Neural progenitor cell (in vitro differentiated cells): ENCODE measurements around the gene PIGQ. TPM values are rescaled to one million over a fixed set of nuclear protein-coding genes. Genes with fewer than 3 reads are reported as not detected.
A peak's percentile ranks its signal among the peaks of the same experiment; 100 is the strongest.

Experiments
- DNase-seq: peaks from one replicate; pipeline ENCODE4 v3.0.0-alpha.2; 2016; ENCODE audit warnings: low spot score
- H2AFZ ChIP-seq: fragments of 200-600 bp; sonication (generic); replicated peaks from 2 replicates; pipeline ENCODE4 v1.6.1; 2016; ENCODE audit warnings: antibody characterized with exemption
- H3F3A ChIP-seq: fragments of 200-600 bp; sonication (generic); 2 replicates; pipeline ENCODE4 v1.6.1; 2016; ENCODE audit warnings: antibody characterized with exemption, low read depth
- H3K27ac ChIP-seq: fragments of 200-600 bp; sonication (generic); 2 replicates; pipeline ENCODE4 v1.5.1; 2016; ENCODE audit warnings: mild to moderate bottlenecking
- H3K27me3 ChIP-seq: fragments of 200-600 bp; sonication (generic); 2 replicates; pipeline ENCODE4 v1.6.1; 2016; ENCODE audit warnings: mild to moderate bottlenecking, moderate library complexity
- H3K36me3 ChIP-seq: fragments of 200-600 bp; sonication (generic); 2 replicates; pipeline ENCODE4 v1.5.1; 2016
- H3K4me1 ChIP-seq: fragments of 200-600 bp; sonication (generic); 2 replicates; pipeline ENCODE4 v1.6.1; 2016; ENCODE audit warnings: mixed run types
- H3K4me2 ChIP-seq: fragments of 200-600 bp; sonication (generic); 2 replicates; pipeline ENCODE4 v1.6.1; 2016
- H3K4me3 ChIP-seq: fragments of 200-600 bp; sonication (generic); 2 replicates; pipeline ENCODE4 v1.5.1; 2016
- H3K79me2 ChIP-seq: fragments of 200-600 bp; sonication (generic); 2 replicates; pipeline ENCODE4 v1.6.1; 2016; ENCODE audit warnings: low read depth
- H3K9ac ChIP-seq: fragments of 200-600 bp; sonication (generic); 2 replicates; pipeline ENCODE4 v1.6.1; 2016
- H3K9me3 ChIP-seq: fragments of 200-600 bp; sonication (generic); 2 replicates; pipeline ENCODE4 v1.5.1; 2016; ENCODE audit warnings: low read depth
- H4K20me1 ChIP-seq: fragments of 200-600 bp; sonication (generic); 2 replicates; pipeline ENCODE4 v1.6.1; 2016; ENCODE audit warnings: low read depth
- H3K27ac Mint-ChIP-seq: 3 replicates; pipeline ENCODE4 v1.8.0; 2021; ENCODE audit warnings: mixed read lengths
- H3K27me3 Mint-ChIP-seq: 2 replicates; pipeline ENCODE4 v1.8.0; 2022; ENCODE audit warnings: low read depth, mild to moderate bottlenecking, inconsistent platforms, moderate library complexity, mixed read lengths; ENCODE audit not compliant: insufficient read depth
- H3K36me3 Mint-ChIP-seq: 3 replicates; pipeline ENCODE4 v1.8.0; 2021; ENCODE audit warnings: mixed read lengths
- H3K4me1 Mint-ChIP-seq: 3 replicates; pipeline ENCODE4 v1.8.0; 2021; ENCODE audit warnings: mixed read lengths
- H3K4me3 Mint-ChIP-seq: 3 replicates; pipeline ENCODE4 v1.8.0; 2021; ENCODE audit warnings: mild to moderate bottlenecking, moderate library complexity, mixed read lengths
- H3K9me3 Mint-ChIP-seq: 3 replicates; pipeline ENCODE4 v1.8.0; 2020; ENCODE audit warnings: mixed read lengths
- CTCF ChIP-seq: fragments of 200-600 bp; sonication (generic); IDR thresholded peaks from 2 replicates; pipeline ENCODE4 v1.5.1; 2017; ENCODE audit warnings: antibody characterized with exemption, mild to moderate bottlenecking
- EZH2 ChIP-seq: fragments of 200-600 bp; sonication (generic); IDR thresholded peaks from 2 replicates; pipeline ENCODE4 v1.6.1; 2017; ENCODE audit warnings: antibody characterized with exemption, mild to moderate bottlenecking, moderate library complexity
- EZH2phosphoT487 ChIP-seq: fragments of 200-600 bp; sonication (generic); IDR thresholded peaks from 2 replicates; pipeline ENCODE4 v1.6.1; 2017; ENCODE audit warnings: antibody characterized with exemption
- total RNA-seq: library from RNA; depleted of rRNA; stranded (reverse); fragments of >200 nt; gene quantifications from 2 replicates; pipeline ENCODE4 v1.2.3, GENCODE V29; 2015; ENCODE audit warnings: low replicate concordance

PIGQ gene
- total RNA-seq, 1 donor from 2014 or later = 16.1 TPM

- TF ChIP-seq EZH2 (no peak), EZH2phosphoT487 (no peak), CTCF (no peak)
- Histone ChIP-seq H3K27me3 (peaks cover 44% of the 10 kb centered on the region), H3K4me2 (no peak overlapping the region), H3K27ac (no peak overlapping the region), H3K36me3 (no peaks in the 10 kb centered on the region), H3K9me3 (no peaks in the 10 kb centered on the region), H2AFZ (no peak overlapping the region), H3K9ac (no peak overlapping the region), H3F3A (peaks cover 30% of the 10 kb centered on the region), H3K4me1 (peaks cover 6% of the 10 kb centered on the region), H3K79me2 (peaks cover 18% of the 10 kb centered on the region), H4K20me1 (peaks cover 59% of the 10 kb centered on the region), H3K4me3 (no peak overlapping the region)
- Mint-ChIP-seq H3K27me3 (peaks cover 12% of the 10 kb centered on the region), H3K4me3 (peak overlapping the region; percentile 67), H3K4me1 (peaks cover 21% of the 10 kb centered on the region), H3K36me3 (peaks cover 2% of the 10 kb centered on the region), H3K27ac (no peak overlapping the region), H3K9me3 (no peaks in the 10 kb centered on the region)
- no peak for DNase-seq
Measured at GRCh38 chr16:586047-586644, 16.4 kb downstream of the PIGQ start.

GRCh38 chr16:586645-587590, 17.1 kb downstream of the PIGQ start:
- Histone ChIP-seq H3K27me3 (peaks cover 51% of the 10 kb centered on the region), H4K20me1 (peaks cover 67% of the 10 kb centered on the region), H3F3A (peaks cover 30% of the 10 kb centered on the region), H2AFZ (no peak overlapping the region), H3K4me1 (peaks cover 6% of the 10 kb centered on the region), H3K9ac (no peak overlapping the region), H3K9me3 (no peaks in the 10 kb centered on the region), H3K27ac (no peak overlapping the region), H3K4me3 (no peak overlapping the region), H3K79me2 (peaks cover 26% of the 10 kb centered on the region), H3K4me2 (no peak overlapping the region), H3K36me3 (no peaks in the 10 kb centered on the region)
- H3K4me1 Mint-ChIP-seq = peaks cover 22% of the 10 kb centered on the region
- peaks cover 2% of the 10 kb centered on the region for H3K36me3 Mint-ChIP-seq
- H3K27ac Mint-ChIP-seq = no peak overlapping the region
- H3K4me3 Mint-ChIP-seq = peak overlapping the region; percentile 97
- H3K27me3 Mint-ChIP-seq = peaks cover 15% of the 10 kb centered on the region
- TF ChIP-seq EZH2phosphoT487 = no peak
- no peak for TF ChIP-seq CTCF
- no peak for TF ChIP-seq EZH2
- no peaks in the 10 kb centered on the region for H3K9me3 Mint-ChIP-seq
- DNase-seq = no peak

- Histone ChIP-seq H3K4me2 (peak overlapping the region; percentile 94), H3K79me2 (peaks cover 32% of the 10 kb centered on the region), H3K27me3 (peaks cover 47% of the 10 kb centered on the region), H3K9ac (peak overlapping the region; percentile 78), H4K20me1 (peaks cover 74% of the 10 kb centered on the region), H3K27ac (peak overlapping the region; percentile 92), H3K4me3 (peak overlapping the region; percentile 94), H3K4me1 (peaks cover 6% of the 10 kb centered on the region), H2AFZ (peak overlapping the region; percentile 99), H3F3A (peaks cover 23% of the 10 kb centered on the region), H3K36me3 (no peaks in the 10 kb centered on the region), H3K9me3 (no peaks in the 10 kb centered on the region)
- TF ChIP-seq EZH2phosphoT487 (no peak), CTCF (no peak), EZH2 (no peak)
- H3K4me3 Mint-ChIP-seq = peak overlapping the region; percentile 97
- H3K4me1 Mint-ChIP-seq = peaks cover 28% of the 10 kb centered on the region
- DNase-seq = peak; percentile 81
- peaks cover 2% of the 10 kb centered on the region for H3K36me3 Mint-ChIP-seq
- H3K27ac Mint-ChIP-seq = peak overlapping the region; percentile 74
- H3K27me3 Mint-ChIP-seq = peaks cover 15% of the 10 kb centered on the region
- H3K9me3 Mint-ChIP-seq = no peaks in the 10 kb centered on the region
Measured at GRCh38 chr16:588639-588888, 18.8 kb downstream of the PIGQ start.
